Colonic mucosa (tissue), 4 donors: Measurements from ENCODE around the gene NBEA. TPM values are rescaled to one million over a fixed set of nuclear protein-coding genes. Genes with fewer than 3 reads are reported as not detected.

Experiments used
- DNase-seq: peaks from one replicate; pipeline ENCODE4 v3.0.0-alpha.2; 2020
- H3K27ac ChIP-seq: fragments of 200-600 bp; one replicate; pipeline ENCODE4 v1.8.0; 2021
- H3K27me3 ChIP-seq: fragments of 200-600 bp; one replicate; pipeline ENCODE4 v1.8.0; 2021
- H3K36me3 ChIP-seq: fragments of 200-600 bp; one replicate; pipeline ENCODE4 v1.8.0; 2021
- H3K4me1 ChIP-seq: fragments of 200-600 bp; one replicate; pipeline ENCODE4 v1.8.0; 2021; ENCODE audit warnings: mild to moderate bottlenecking
- H3K4me3 ChIP-seq: fragments of 200-600 bp; one replicate; pipeline ENCODE4 v1.8.0; 2021
- H3K9ac ChIP-seq, 2 donors: one replicate each; pipeline ENCODE4 v1.7.0; 2013; ENCODE audit warnings: control low read depth in 2 of 2, low read depth in 2 of 2, low read length in 2 of 2
- H3K9me3 ChIP-seq: fragments of 200-600 bp; one replicate; pipeline ENCODE4 v1.8.0; 2021
- CTCF ChIP-seq: fragments of 200-600 bp; IDR thresholded peaks from one replicate; pipeline ENCODE4 v1.8.0; 2022; ENCODE audit warnings: antibody characterized with exemption, mild to moderate bottlenecking
- intact Hi-C: fragments of 100-400 bp; cut with DNase I; formaldehyde crosslinking; loops from one replicate; pipeline ENCODE4 v1.14.1; 2022
- total RNA-seq, 2 donors: library from RNA; stranded (reverse); fragmentation: NEBNext Ultra II Directional in 1 of 2; extraction: Animal tissue kit (Norgen Biotek cat#: 25700) in 1 of 2; gene quantifications; one replicate each; pipeline ENCODE4 v1.2.1, GENCODE V29; 2021
- donor health status: healthy.
- donor health status: DM: no; HTN: no; CAD: no.
- donor health status: DM: no; HTN: no; CAD: no.

The NBEA gene
- total RNA-seq, 2 donors from 2014 or later: 1.9 to 5.5 TPM

GRCh38 chr13:35573639-35574038 is 631.6 kb downstream of the NBEA start:
- no peaks in the 10 kb centered on the region for H3K27me3 ChIP-seq
- no peaks in the 10 kb centered on the region for H3K36me3 ChIP-seq
- H3K4me1 ChIP-seq: no peaks in the 10 kb centered on the region
- H3K9ac ChIP-seq: no peak overlapping the region
- no peak overlapping the region for H3K27ac ChIP-seq
- no peaks in the 10 kb centered on the region for H3K9me3 ChIP-seq
- no peak for TF ChIP-seq CTCF
- intact Hi-C loops: no loop called here
- H3K4me3 ChIP-seq: no peak overlapping the region
- no peak for DNase-seq

- H3K36me3 ChIP-seq: no peaks in the 10 kb centered on the region
- DNase-seq: no peak
- intact Hi-C loops: no loop called here
- H3K9ac ChIP-seq: no peak overlapping the region
- H3K27ac ChIP-seq: no peak overlapping the region
- H3K27me3 ChIP-seq: no peaks in the 10 kb centered on the region
- no peak for TF ChIP-seq CTCF
- no peaks in the 10 kb centered on the region for H3K9me3 ChIP-seq
- H3K4me3 ChIP-seq: no peak overlapping the region
- no peaks in the 10 kb centered on the region for H3K4me1 ChIP-seq
These were observed 650.4 kb downstream of the NBEA start for GRCh38 chr13:35592457-35592856.

GRCh38 chr13:35593651-35594050 is 651.6 kb downstream of the NBEA start:
- no peaks in the 10 kb centered on the region for H3K27me3 ChIP-seq
- H3K36me3 ChIP-seq: no peaks in the 10 kb centered on the region
- no peak for TF ChIP-seq CTCF
- no peaks in the 10 kb centered on the region for H3K9me3 ChIP-seq
- no peak overlapping the region for H3K9ac ChIP-seq
- H3K27ac ChIP-seq: no peak overlapping the region
- intact Hi-C loops: no loop called here
- H3K4me3 ChIP-seq: no peak overlapping the region
- H3K4me1 ChIP-seq: no peaks in the 10 kb centered on the region
- DNase-seq: no peak

GRCh38 chr13:35594096-35594495 is 652.0 kb downstream of the NBEA start:
- Histone ChIP-seq H3K36me3 (no peaks in the 10 kb centered on the region), H3K27ac (no peak overlapping the region), H3K4me3 (no peak overlapping the region), H3K9me3 (no peaks in the 10 kb centered on the region), H3K9ac (no peak overlapping the region), H3K4me1 (no peaks in the 10 kb centered on the region), H3K27me3 (no peaks in the 10 kb centered on the region)
- intact Hi-C loops: no loop called here
- TF ChIP-seq CTCF: no peak
- no peak for DNase-seq

GRCh38 chr13:35595181-35595580 is 653.1 kb downstream of the NBEA start:
- TF ChIP-seq CTCF: no peak
- intact Hi-C loops: no loop called here
- Histone ChIP-seq H3K9me3 (no peaks in the 10 kb centered on the region), H3K4me3 (no peak overlapping the region), H3K27ac (no peak overlapping the region), H3K36me3 (no peaks in the 10 kb centered on the region), H3K9ac (no peak overlapping the region), H3K4me1 (no peaks in the 10 kb centered on the region), H3K27me3 (no peaks in the 10 kb centered on the region)
- DNase-seq: no peak
